GM10248 (cell line): ENCODE results near the gene PLCH1.
A peak's percentile ranks its signal among the peaks of the same experiment; 100 is the strongest.

Experiments
- CTCF ChIA-PET: fragments of 300-600 bp; sonication (Branson Sonifier 250); formaldehyde crosslinking; extraction: SDS; loops from one replicate; lab custom pipeline; 2021; ENCODE audit warnings: antibody characterized with exemption; lab: Yijun Ruan, JAX
- POLR2A ChIA-PET: fragments of 350-650 bp; sonication (Branson Sonifier 250); formaldehyde crosslinking; extraction: SDS; loops from one replicate; lab custom pipeline; 2020; ENCODE audit warnings: antibody characterized with exemption; lab: Yijun Ruan, JAX
- DNase-seq: peaks from one replicate; pipeline ENCODE4 v3.0.0; 2012; ENCODE audit errors: extremely low spot score
- TF ChIP-seq, protein P1 (sequence below): IDR thresholded peaks from 2 replicates; pipeline ENCODE4 v1.5.1; 2012; ENCODE audit warnings: mild to moderate bottlenecking, low read depth; ENCODE audit errors: extremely low read depth, missing control alignments, control extremely low read depth

The PLCH1 gene

DNA sequence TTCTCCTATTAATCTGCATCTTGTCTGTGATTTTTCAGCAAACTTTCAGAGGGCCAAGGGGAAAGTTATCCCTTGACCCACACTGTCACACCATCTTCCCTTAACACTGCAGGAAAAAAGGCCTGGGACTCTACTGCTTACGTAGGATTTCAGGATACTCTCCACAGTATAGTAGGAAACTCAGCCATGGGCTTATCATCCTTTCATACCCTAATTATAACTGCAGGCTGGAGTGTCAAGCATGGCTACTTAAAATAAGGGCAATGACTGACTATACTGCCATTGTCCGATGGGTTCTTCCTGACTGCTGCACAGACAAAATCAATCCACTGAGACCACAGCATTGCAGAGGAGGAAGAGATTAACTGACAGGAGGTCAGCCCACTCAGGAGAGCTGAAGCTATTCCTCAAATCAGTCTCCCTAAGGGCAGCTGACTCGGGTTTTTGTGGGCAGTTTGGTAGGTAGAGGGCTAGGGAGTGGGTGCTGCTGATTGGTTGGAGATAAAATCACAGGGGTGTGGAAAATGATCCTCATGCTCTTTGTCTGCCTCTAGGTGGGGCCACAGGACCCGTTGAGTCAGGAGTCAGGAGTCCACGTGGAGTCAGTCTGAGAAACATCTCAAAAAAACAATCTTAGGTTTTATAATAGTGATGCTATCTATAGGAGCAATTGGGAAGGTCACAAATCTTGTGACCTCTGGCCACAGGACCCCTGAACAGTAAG is 333.2 kb downstream of the PLCH1 start:
- CTCF ChIA-PET, result no interaction called here
- TF ChIP-seq, protein P1, sequence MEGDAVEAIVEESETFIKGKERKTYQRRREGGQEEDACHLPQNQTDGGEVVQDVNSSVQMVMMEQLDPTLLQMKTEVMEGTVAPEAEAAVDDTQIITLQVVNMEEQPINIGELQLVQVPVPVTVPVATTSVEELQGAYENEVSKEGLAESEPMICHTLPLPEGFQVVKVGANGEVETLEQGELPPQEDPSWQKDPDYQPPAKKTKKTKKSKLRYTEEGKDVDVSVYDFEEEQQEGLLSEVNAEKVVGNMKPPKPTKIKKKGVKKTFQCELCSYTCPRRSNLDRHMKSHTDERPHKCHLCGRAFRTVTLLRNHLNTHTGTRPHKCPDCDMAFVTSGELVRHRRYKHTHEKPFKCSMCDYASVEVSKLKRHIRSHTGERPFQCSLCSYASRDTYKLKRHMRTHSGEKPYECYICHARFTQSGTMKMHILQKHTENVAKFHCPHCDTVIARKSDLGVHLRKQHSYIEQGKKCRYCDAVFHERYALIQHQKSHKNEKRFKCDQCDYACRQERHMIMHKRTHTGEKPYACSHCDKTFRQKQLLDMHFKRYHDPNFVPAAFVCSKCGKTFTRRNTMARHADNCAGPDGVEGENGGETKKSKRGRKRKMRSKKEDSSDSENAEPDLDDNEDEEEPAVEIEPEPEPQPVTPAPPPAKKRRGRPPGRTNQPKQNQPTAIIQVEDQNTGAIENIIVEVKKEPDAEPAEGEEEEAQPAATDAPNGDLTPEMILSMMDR, result peak; percentile 21
- DNase-seq, result no peak
- POLR2A ChIA-PET, result no interaction called here

DNA sequence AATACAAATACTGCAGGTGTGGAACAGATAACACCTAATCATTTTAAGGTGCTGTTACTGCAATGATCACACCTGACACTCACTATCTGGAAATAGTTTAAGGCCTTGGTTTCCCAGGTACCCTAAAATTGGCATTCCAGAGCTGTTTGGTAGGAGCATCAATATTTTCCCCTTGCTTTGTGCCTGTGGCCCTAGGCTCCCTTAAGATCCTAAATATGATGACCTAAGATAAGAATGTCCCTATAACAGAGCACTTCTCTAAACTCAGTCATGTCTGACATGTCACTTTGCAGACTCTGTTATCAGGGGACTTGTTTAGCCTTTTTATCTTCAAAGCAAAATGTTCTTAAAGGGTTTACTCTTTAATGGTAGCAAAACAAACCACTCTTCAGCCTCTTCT is 335.5 kb downstream of the PLCH1 start:
- CTCF ChIA-PET, result interaction anchor here (2.0 to 2.2 kb wide), 2 partner anchors 12 to 293 kb away, joined by 5 to 6 read pairs; no protein-coding TSS in a partner anchor
- TF ChIP-seq, protein P1, result no peak
- POLR2A ChIA-PET, result no interaction called here
- no peak for DNase-seq

DNA sequence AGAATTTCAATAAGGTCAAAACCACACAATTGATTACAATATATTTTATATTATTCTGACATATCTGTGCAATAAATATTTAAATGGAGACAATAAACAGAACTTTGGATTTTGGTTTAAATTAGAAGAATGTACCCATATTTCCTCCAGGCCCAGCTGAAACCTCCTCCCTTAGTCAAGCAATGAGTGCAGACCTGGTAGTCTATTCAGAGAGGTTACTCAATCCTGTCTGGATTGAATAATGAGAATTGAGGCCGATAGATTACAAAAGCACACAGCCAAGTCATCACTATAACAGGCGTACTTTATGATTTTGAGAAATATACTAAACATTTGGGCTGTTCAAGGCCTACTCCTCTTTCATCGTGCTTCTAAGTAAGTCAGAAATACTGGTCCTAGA is 336.9 kb downstream of the PLCH1 start:
- DNase-seq, result no peak
- TF ChIP-seq, protein P1, result no peak
- ChIA-PET POLR2A (no interaction called here), CTCF (no interaction called here)

DNA sequence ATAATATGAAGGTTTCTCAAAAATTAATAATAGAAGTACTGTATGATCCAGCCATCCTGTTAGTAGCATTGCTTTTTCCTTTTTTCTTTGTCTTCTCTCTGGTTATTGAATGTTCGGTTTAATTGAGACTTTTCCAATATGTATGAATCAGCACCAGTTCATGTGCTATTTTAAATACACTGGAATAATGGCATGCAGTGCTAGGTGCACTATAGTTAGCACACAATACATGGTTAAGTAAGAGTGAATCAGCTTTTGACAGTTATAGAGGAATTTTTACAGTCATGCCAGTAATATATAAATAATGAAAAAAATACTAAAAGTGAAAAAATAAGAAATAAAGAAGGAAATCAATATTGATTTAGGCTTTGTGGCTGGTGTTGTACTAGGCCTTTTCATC is 337.5 kb downstream of the PLCH1 start:
- DNase-seq, result no peak
- TF ChIP-seq, protein P1, result no peak
- ChIA-PET POLR2A (no interaction called here), CTCF (no interaction called here)

DNA sequence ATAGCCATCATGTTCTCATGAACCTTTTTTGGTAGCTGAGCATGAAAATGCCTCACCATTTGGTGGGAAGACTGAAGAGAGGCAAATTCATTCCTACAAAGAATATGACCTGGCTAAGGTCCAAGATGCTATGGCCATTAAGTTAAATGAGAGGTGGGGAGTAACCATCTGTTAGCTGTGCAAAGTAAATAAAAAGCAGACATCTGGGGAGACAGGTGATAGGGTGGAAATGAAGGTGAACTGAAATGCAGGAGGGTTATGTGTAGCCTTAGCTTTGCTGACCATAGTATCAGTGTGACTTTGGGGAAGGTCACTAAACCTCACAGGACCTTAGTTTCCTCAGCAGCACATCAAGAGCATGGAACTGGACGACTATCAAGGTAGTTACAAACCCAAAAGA is 340.4 kb downstream of the PLCH1 start:
- TF ChIP-seq, protein P1, result no peak
- ChIA-PET POLR2A (no interaction called here), CTCF (no interaction called here)
- DNase-seq, result no peak

DNA sequence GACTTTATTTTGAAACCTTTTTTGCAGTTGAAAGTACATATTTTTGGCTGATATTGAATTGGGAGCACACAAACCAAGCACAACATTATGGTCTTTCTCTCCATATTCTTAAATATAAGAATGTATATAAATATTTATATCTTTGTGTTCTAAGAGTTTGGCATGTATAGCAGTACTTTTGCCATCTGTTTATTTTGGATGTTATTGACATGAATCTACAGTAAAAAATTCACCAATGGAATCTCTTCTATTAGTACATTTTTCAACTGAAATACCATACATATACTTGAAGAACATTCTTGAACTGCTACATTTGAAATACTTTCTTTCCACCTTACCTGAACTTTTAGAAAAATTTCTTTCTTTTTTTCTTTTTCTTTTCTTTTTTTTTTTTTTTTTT is 342.2 kb downstream of the PLCH1 start:
- CTCF ChIA-PET, result no interaction called here
- POLR2A ChIA-PET, result no interaction called here
- no peak for DNase-seq
- TF ChIP-seq, protein P1, result no peak
